Endometrial microvascular endothelial cells (primary cell): Measurements from ENCODE around the gene CRLF1. TPM values are rescaled to one million over a fixed set of nuclear protein-coding genes. Genes with fewer than 3 reads are reported as not detected.

ENCODE experiments used
- in situ Hi-C: cut with HindIII; loops from 2 replicates; pipeline ENCODE4 v1.10.0; 2017; ENCODE audit warnings: low sequenced_read_pairs, low pct_unique_long_range_greater_than_20kb; ENCODE audit errors: inconsistent ontology term
- total RNA-seq: library from RNA; depleted of rRNA; stranded (reverse); fragments of >200 nt; gene quantifications from one replicate; pipeline ENCODE4 v1.2.3, GENCODE V29; 2015; ENCODE audit errors: inconsistent ontology term

The CRLF1 gene
- total RNA-seq, 1 donor from 2014 or later = 0.84 TPM

- in situ Hi-C loops = no loop called here
These were observed 31.4 kb upstream of the CRLF1 start for GRCh38 chr19:18637673-18638630.

GRCh38 chr19:18636969-18637629, 30.5 kb upstream of the CRLF1 start, which contains the start of gene KLHL26:
Gene KLHL26 (plus strand): TSS chr19:18637028. CDS start chr19:18637055, 27 bp downstream.
- in situ Hi-C loops = no loop called here

GRCh38 chr19:18636183-18636968, 29.8 kb upstream of the CRLF1 start:
- in situ Hi-C loops = no loop called here

- in situ Hi-C loops = no loop called here
These were observed 29.2 kb upstream of the CRLF1 start for GRCh38 chr19:18635831-18636182.

GRCh38 chr19:18634612-18635297, 28.2 kb upstream of the CRLF1 start:
- in situ Hi-C loops = no loop called here

- in situ Hi-C loops = no loop called here
These were observed 26.7 kb upstream of the CRLF1 start for GRCh38 chr19:18633321-18633720.

- in situ Hi-C loops = no loop called here
These were observed 22.8 kb upstream of the CRLF1 start for GRCh38 chr19:18629166-18630088.

GRCh38 chr19:18626906-18627305, 20.3 kb upstream of the CRLF1 start:
- in situ Hi-C loops = no loop called here

- in situ Hi-C loops = no loop called here
These were observed 14.3 kb upstream of the CRLF1 start for GRCh38 chr19:18620902-18621301.

- in situ Hi-C loops = no loop called here
These were observed 13.7 kb upstream of the CRLF1 start for GRCh38 chr19:18620311-18620710.

- in situ Hi-C loops = no loop called here
These were observed 11.6 kb upstream of the CRLF1 start for GRCh38 chr19:18618236-18618635.

- in situ Hi-C loops = no loop called here
These were observed 11.0 kb upstream of the CRLF1 start for GRCh38 chr19:18617562-18617961.

GRCh38 chr19:18616023-18616422, 9.4 kb upstream of the CRLF1 start:
- in situ Hi-C loops = no loop called here

GRCh38 chr19:18613589-18614234, 7.1 kb upstream of the CRLF1 start:
- in situ Hi-C loops = no loop called here

GRCh38 chr19:18612772-18613588, 6.4 kb upstream of the CRLF1 start, which contains the start of gene TMEM59L:
Gene TMEM59L (plus strand): TSS chr19:18612870. CDS start chr19:18612959, 89 bp downstream.
- in situ Hi-C loops = no loop called here

GRCh38 chr19:18612051-18612771, 5.6 kb upstream of the CRLF1 start:
- in situ Hi-C loops = no loop called here
